ENCODE results near the gene MAPK13.
A peak's percentile ranks its signal among the peaks of the same experiment; 100 is the strongest.

Gene MAPK13

DNA sequence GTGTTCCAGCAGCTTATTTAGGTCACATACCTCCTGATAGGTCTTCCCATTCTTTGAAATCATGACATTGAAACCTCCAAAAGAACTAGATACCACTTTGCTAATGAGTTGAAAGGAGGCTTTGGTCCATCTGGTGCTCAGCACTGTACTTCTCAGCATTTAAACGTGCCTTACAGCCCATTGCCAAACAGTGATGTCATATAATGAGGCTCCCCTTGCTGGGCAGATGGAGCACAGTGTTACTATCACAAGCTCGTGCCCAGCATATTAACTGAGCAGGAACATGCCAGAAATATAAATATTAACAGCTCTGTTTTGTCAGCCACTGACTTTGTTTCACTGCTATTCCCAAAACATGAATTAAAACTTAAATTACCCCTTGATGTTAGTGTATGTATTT is 25.5 kb upstream of the MAPK13 start:
- peak; percentile 38 for DNase-seq (ENCODE audit: low read depth)
- TF ChIP-seq, protein P1, sequence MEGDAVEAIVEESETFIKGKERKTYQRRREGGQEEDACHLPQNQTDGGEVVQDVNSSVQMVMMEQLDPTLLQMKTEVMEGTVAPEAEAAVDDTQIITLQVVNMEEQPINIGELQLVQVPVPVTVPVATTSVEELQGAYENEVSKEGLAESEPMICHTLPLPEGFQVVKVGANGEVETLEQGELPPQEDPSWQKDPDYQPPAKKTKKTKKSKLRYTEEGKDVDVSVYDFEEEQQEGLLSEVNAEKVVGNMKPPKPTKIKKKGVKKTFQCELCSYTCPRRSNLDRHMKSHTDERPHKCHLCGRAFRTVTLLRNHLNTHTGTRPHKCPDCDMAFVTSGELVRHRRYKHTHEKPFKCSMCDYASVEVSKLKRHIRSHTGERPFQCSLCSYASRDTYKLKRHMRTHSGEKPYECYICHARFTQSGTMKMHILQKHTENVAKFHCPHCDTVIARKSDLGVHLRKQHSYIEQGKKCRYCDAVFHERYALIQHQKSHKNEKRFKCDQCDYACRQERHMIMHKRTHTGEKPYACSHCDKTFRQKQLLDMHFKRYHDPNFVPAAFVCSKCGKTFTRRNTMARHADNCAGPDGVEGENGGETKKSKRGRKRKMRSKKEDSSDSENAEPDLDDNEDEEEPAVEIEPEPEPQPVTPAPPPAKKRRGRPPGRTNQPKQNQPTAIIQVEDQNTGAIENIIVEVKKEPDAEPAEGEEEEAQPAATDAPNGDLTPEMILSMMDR (conservative IDR thresholded peaks at IDR 0.05; ENCODE audit: control insufficient read depth, insufficient read depth, low read depth, low read length) = no peak
- H3K4me3 ChIP-seq (ENCODE audit: control insufficient read depth, low read depth, low read length) = no peak overlapping the region

DNA sequence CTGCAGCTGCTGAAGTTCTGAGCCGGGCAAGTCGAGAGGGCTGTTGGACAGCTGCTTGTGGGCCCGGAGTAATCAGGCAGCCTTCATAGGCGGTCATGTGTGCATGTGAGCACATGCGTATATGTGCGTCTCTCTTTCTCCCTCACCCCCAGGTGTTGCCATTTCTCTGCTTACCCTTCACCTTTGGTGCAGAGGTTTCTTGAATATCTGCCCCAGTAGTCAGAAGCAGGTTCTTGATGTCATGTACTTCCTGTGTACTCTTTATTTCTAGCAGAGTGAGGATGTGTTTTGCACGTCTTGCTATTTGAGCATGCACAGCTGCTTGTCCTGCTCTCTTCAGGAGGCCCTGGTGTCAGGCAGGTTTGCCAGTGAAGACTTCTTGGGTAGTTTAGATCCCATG is 21.2 kb upstream of the MAPK13 start:
- no peak overlapping the region for H3K4me3 ChIP-seq (ENCODE audit: control insufficient read depth, low read depth, low read length)
- TF ChIP-seq, protein P1 (conservative IDR thresholded peaks at IDR 0.05; ENCODE audit: control insufficient read depth, insufficient read depth, low read depth, low read length) = no peak
- DNase-seq (ENCODE audit: low read depth) = no peak

DNA sequence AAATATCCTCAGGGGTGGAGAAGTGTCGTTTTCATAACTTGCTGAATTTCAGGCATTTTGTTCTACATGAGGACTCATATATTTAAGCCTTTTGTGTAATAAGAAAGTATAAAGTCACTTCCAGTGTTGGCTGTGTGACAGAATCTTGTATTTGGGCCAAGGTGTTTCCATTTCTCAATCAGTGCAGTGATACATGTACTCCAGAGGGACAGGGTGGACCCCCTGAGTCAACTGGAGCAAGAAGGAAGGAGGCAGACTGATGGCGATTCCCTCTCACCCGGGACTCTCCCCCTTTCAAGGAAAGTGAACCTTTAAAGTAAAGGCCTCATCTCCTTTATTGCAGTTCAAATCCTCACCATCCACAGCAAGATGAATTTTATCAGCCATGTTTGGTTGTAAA is 20.3 kb upstream of the MAPK13 start:
- no peak overlapping the region for H3K4me3 ChIP-seq (ENCODE audit: control insufficient read depth, low read depth, low read length)
- TF ChIP-seq, protein P1 (conservative IDR thresholded peaks at IDR 0.05; ENCODE audit: control insufficient read depth, insufficient read depth, low read depth, low read length) = no peak
- DNase-seq (ENCODE audit: low read depth) = peak; percentile 29

DNA sequence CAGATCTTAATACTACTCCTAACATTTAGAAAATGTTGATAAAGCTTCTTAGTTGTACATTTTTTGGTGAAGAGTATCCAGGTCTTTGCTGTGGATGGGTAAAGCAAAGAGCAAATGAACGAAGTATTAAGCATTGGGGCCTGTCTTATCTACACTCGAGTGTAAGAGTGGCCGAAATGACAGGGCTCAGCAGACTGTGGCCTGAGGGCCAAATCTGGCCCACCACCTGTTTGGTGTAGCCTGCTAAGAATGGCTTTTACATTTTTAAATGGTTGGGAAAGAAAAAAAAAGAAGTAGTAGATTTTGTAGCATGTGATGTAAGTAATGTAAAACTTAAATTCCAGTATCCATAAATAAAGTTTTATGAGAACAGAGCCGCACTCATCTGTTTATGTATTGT is 19.4 kb upstream of the MAPK13 start:
- TF ChIP-seq, protein P1 (conservative IDR thresholded peaks at IDR 0.05; ENCODE audit: control insufficient read depth, insufficient read depth, low read depth, low read length) = no peak
- no peak for DNase-seq (ENCODE audit: low read depth)
- H3K4me3 ChIP-seq (ENCODE audit: control insufficient read depth, low read depth, low read length) = no peak overlapping the region

DNA sequence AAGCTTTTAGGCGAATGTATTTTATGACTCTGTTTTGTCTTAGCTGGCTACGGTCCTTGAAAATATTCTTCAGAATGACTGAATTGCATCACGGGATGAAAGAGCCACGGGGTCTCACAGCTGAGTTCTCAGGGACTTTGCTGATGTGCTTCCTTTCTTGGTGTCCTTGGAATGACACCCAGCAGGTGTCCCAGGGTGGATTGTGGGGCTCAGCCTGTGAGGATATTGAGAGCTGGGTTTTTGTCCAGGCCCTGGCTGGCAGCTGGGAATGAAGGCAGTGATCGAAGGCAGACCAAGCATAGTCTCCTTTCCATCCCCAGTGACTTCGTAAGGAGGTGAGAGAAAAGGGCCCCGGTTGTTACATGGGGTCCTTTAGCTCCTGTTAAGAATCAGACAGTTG is 18.8 kb upstream of the MAPK13 start:
- H3K4me3 ChIP-seq (ENCODE audit: control insufficient read depth, low read depth, low read length) = no peak overlapping the region
- DNase-seq (ENCODE audit: low read depth) = no peak
- TF ChIP-seq, protein P1 (conservative IDR thresholded peaks at IDR 0.05; ENCODE audit: control insufficient read depth, insufficient read depth, low read depth, low read length) = no peak

- H3K4me3 ChIP-seq (ENCODE audit: control insufficient read depth, low read depth, low read length) = no peak overlapping the region
- TF ChIP-seq, protein P1 (conservative IDR thresholded peaks at IDR 0.05; ENCODE audit: control insufficient read depth, insufficient read depth, low read depth, low read length) = no peak
- no peak for DNase-seq (ENCODE audit: low read depth)
Measured at GRCh38 chr6:36113049-36113448, 17.3 kb upstream of the MAPK13 start.

DNA sequence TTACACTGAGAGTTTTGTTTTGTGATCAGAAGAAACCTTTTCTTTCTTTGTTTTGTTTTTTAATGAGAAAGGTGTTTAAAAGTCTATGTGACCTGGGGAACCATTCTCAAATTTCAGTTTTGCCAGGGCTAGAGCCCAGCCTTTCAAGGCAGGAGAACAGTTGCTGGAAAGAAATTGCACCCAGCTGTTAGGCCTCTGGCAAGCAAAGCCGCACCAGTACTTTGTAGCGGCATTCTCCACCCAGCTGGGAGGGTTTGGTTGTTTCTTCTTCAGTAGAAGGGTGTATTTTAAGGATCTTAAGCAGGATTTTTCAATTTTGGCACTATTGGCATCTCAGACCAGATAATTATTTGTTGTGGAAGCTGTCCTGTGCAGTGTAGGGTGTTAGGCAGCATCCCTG is 16.6 kb upstream of the MAPK13 start:
- TF ChIP-seq, protein P1 (conservative IDR thresholded peaks at IDR 0.05; ENCODE audit: control insufficient read depth, insufficient read depth, low read depth, low read length) = no peak
- DNase-seq (ENCODE audit: low read depth) = no peak
- no peak overlapping the region for H3K4me3 ChIP-seq (ENCODE audit: control insufficient read depth, low read depth, low read length)
